ENCODE data around the gene CEP170B.
"Not testable (repeated sequence)": the region's sequence is repeated elsewhere in the genome, so short reads cannot be mapped to it uniquely, and the experiment has no call there.

CEP170B gene

GRCh38 chr14:104843442-104844305, 21.4 kb upstream of the CEP170B start:
- no peak for DNase-seq (ENCODE audit: low read depth in 2 of 2, low spot score in 1 of 2)

DNA sequence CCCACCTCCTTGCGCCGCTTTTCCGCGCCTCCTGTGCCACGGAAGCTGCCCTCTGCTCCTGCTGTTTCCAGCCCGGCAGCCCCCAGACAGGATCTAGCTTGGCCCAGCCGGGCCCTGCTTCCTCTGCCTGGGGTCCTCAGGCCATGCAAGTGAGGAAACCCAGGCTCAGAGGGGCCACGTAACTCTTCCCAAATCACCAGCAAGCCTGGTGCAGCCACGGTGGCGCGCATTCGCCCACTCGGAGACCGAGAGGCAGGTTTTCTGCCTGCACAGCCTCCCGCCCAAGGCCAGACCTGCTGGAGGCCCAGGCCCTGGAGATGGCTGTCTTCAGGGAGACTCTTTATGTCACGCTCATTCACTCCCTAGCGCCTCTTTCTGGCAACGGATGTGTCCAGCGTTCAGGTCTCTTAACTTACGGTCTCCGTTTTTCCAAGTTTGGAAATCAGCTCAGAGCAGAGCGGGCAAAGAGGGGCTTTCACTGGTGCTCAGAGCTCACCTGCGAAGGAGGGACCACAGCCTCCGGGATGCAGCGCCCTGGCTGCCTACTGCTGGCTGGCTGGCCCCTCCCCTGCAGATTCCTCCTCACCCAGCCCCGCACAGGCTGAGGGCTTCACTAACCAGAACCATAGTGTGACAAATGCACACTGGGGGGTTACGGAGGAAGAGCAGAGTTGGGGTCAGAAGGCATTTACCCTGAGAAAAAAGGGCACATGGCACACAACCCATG, 20.6 kb upstream of the CEP170B start:
- DNase-seq (ENCODE audit: low read depth in 2 of 2, low spot score in 1 of 2) = no peak

DNA sequence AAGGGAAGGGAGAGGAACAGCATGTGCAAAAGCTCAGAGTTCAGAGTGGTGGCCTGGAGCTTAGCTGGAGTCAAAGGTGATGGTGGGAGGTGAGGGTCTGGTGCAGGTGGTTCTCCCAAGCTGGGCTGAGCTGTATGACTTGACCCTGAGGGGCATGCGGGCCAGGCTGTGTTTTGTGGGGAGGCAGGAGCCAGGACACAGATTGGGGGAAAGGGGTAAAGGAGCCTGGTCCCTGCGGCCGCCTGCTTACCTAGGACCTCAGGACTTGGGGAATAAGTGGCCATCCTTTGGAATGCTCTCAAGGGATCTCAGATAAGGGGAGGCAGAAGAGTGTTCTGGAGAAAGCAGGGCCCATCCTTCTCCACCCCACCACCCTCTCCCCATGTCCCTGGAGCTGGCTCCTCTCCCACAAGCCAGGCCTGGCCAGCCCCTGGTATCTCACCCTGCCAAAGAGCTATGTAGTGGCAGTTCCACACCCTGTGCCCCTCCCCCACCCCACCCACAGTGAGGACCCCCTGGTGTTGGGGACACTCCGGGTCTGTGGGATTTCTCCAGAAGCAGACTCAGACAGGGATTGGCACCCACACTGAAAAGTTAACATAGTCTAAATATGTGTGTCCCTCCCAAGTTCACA, 19.9 kb upstream of the CEP170B start:
- DNase-seq (ENCODE audit: low read depth in 2 of 2, low spot score in 1 of 2) = no peak

DNA sequence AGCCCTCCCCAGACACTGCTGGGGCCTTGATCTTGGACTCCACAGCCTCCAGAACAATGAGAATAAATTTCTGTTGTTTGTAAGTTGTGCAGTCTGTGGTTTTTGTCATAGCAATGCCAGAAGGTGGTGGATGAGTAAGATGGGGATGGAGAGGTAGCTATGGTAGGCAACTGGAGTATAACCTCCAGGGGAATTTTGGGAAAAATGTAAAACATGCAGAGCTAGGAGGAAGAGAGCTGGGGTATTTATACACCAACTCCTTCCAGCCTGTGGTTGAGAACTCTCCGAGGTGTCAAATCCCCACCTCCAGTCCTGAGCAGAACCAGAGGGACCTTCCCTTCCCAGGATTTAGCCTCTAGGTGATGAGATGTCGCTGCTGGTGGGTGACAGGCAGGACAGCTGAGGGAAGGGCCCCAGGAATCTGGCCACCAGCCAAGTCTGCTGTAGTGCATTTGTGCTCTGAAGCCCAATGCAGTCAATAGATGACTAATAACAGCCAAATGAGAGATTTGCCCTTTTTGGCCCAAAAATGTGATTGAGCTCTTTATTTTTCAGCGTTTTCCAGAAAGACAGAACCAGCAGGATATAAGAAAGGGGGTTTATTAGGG, 19.1 kb upstream of the CEP170B start:
- DNase-seq (ENCODE audit: low read depth in 2 of 2, low spot score in 1 of 2) = no peak

- no peak for DNase-seq (ENCODE audit: low read depth in 2 of 2, low spot score in 1 of 2)
Observed at GRCh38 chr14:104852280-104852663, 12.8 kb upstream of the CEP170B start.

- no peak for DNase-seq (ENCODE audit: low read depth in 2 of 2, low spot score in 1 of 2)
Observed at GRCh38 chr14:104855532-104856090, 9.5 kb upstream of the CEP170B start.

- DNase-seq (ENCODE audit: low read depth in 2 of 2, low spot score in 1 of 2) = no peak
Observed at GRCh38 chr14:104856157-104856868, 8.8 kb upstream of the CEP170B start.

- DNase-seq (ENCODE audit: low read depth in 2 of 2, low spot score in 1 of 2) = no peak
Observed at GRCh38 chr14:104856869-104857860, 7.9 kb upstream of the CEP170B start.

DNA sequence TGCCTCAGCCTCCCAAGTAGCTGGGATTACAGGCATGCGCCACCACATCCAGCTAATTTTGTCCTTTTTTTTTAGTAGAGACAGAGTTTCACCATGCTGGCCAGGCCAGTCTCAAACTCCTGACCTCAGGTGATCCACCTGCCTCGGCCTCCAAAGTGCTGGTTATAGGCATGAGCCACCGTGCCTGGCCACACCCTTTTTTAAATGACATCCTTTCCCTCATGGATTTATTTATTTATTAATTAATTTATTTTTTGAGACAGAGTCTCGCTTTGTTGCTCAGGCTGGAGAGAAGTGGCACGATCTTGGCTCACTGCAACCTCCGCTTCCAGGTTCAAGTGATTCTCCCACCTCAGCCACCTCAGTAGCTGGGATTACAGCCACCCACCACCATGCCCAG, 7.1 kb upstream of the CEP170B start:
- not testable (repeated sequence) for DNase-seq (ENCODE audit: low read depth in 2 of 2, low spot score in 1 of 2)

GRCh38 chr14:104858811-104859426, 6.1 kb upstream of the CEP170B start:
- DNase-seq (ENCODE audit: low read depth in 2 of 2, low spot score in 1 of 2) = no peak

DNA sequence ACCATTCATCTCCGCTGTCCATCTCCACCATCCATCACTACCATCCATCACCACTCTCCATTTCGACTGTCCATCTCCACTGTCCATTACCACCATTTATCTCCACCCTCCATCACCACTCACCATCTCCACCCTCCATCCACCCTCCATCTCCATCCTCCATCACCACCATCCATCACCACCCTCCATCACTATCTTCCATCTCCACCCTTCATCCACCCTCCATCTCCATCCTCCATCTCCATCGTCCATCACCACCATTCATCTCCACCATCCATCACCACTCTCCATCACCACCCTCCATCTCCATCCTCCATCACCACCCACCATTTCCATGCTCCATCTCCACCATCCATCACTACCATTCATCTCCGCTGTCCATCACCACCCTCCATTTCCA, 5.2 kb upstream of the CEP170B start:
- no peak for DNase-seq (ENCODE audit: low read depth in 2 of 2, low spot score in 1 of 2)

- DNase-seq (ENCODE audit: low read depth in 2 of 2, low spot score in 1 of 2) = no peak
Observed at GRCh38 chr14:104860414-104860813, 4.7 kb upstream of the CEP170B start.

- no peak for DNase-seq (ENCODE audit: low read depth in 2 of 2, low spot score in 1 of 2)
Observed at GRCh38 chr14:104863131-104863862, 1.8 kb upstream of the CEP170B start.

- DNase-seq (ENCODE audit: low read depth in 2 of 2, low spot score in 1 of 2) = no peak
Observed at GRCh38 chr14:104863923-104864266, 1.2 kb upstream of the CEP170B start.

DNA sequence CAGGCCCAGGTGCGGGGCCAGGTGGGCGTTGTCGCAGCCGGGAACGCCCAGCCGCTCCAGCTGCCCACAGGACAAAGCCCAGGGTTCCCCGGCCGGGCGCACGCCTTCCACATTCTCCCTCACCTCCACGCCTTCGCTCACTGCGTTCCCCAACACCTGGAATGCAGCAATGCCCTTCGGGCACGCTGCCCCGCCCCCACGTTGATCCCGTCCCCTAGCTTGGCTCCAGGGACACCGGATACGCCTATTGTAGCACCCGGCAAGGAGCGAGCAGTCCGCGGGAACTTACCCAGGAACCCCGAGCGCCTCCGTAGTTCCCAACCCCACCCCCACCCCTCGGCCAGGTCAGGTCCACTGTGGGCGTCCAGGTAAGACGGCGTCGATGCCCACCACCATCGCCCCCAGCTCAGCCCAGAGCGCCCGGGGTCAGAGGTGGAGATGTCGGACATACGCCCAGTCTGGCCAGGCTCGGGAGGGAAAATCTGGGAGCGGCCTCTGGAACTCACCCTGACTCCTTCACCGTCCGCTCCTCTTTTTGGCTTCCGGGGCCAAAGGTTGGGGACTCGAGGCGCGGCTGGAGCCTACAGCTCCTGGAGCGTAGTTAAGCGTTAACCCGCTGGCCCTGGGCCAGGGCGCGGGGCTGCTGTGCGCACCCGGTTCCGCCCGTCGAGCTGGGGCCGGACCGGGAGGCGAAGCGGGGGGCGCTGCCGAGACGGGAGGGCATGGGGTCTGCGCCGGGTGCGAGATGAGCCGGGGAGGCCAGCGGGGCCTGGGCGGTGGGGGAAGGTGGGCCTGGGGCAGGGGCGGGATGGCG, 594 bp upstream of the CEP170B start:
- DNase-seq (ENCODE audit: low read depth in 2 of 2, low spot score in 1 of 2) = no peak

- no peak for DNase-seq (ENCODE audit: low read depth in 2 of 2, low spot score in 1 of 2)
Observed at GRCh38 chr14:104865631-104866441, 768 bp downstream of the CEP170B start.

Measured in stimulated activated CD8-positive, alpha-beta memory T cell treated with anti-CD3 and anti-CD28 coated beads, Interleukin-4, amount 100 ng/mL, for 4 hours (primary cell).